ENCODE data around the gene SNX33. TPM values are rescaled to one million over a fixed set of nuclear protein-coding genes. Genes with fewer than 3 reads are reported as not detected.

Gene SNX33
- total RNA-seq, 2 donors from 2014 or later: 18.9 to 23.2 TPM

- H3K9me3 Mint-ChIP-seq: no peaks in the 10 kb centered on the region
- WGBS, 2 experiments (ENCODE audit: insufficient coverage in 1 of 2, insufficient read length in 1 of 2): 87 to 98% methylated on average over 3 to 5 of the region's 5 CpGs
- peaks cover 9% of the 10 kb centered on the region for H3K27me3 ChIP-seq (ENCODE audit: control insufficient read depth, insufficient read depth, low read length, poor library complexity, severe bottlenecking)
Observed at GRCh38 chr15:75641603-75642002, 6.1 kb upstream of the SNX33 start.

DNA sequence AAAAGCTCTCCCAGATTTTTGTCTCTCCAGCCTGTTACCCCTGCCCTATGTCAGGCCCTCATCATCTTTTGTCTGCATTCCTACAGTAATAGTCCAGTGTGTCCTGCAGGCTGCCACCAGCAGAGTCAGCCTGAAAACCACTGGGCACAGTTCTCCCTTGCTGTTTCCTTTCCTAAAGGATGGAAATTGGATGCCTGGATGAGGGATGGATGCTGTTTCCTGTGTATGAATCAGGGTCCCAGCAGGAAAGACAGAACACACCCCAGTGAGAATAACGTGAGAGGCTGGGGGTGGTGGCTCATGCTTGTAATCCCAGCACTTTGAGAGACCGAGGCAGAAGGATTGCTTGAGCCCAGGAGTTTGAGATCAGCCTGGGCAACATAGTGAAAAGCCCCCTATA is 3.3 kb upstream of the SNX33 start:
- 59 to 74% methylated on average over 2 of the region's 2 CpGs for WGBS, 2 experiments (ENCODE audit: insufficient coverage in 1 of 2, insufficient read length in 1 of 2)
- H3K27ac ChIP-seq (ENCODE audit: low read depth, low read length): no peak overlapping the region

More at GRCh38 chr15:75641603-75642002, 6.1 kb upstream of the SNX33 start:
- no peak overlapping the region for H3K27ac ChIP-seq (ENCODE audit: low read depth, low read length)
- Mint-ChIP-seq H3K4me3 (no peak overlapping the region), H3K36me3 (ENCODE audit: low read depth) (no peaks in the 10 kb centered on the region), H3K27ac (no peak overlapping the region), H3K27me3 (ENCODE audit: insufficient read depth) (peaks cover 20% of the 10 kb centered on the region), H3K4me1 (peaks cover 24% of the 10 kb centered on the region)
- TF ChIP-seq, protein P1, sequence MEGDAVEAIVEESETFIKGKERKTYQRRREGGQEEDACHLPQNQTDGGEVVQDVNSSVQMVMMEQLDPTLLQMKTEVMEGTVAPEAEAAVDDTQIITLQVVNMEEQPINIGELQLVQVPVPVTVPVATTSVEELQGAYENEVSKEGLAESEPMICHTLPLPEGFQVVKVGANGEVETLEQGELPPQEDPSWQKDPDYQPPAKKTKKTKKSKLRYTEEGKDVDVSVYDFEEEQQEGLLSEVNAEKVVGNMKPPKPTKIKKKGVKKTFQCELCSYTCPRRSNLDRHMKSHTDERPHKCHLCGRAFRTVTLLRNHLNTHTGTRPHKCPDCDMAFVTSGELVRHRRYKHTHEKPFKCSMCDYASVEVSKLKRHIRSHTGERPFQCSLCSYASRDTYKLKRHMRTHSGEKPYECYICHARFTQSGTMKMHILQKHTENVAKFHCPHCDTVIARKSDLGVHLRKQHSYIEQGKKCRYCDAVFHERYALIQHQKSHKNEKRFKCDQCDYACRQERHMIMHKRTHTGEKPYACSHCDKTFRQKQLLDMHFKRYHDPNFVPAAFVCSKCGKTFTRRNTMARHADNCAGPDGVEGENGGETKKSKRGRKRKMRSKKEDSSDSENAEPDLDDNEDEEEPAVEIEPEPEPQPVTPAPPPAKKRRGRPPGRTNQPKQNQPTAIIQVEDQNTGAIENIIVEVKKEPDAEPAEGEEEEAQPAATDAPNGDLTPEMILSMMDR (conservative IDR thresholded peaks at IDR 0.05): no peak
- peaks cover 5% of the 10 kb centered on the region for H3K4me1 ChIP-seq (ENCODE audit: control insufficient read depth, insufficient read depth, low read length)
- no peak for DNase-seq
- no peaks in the 10 kb centered on the region for H3K36me3 ChIP-seq (ENCODE audit: control insufficient read depth, insufficient read depth, low read length)
- no peak overlapping the region for H3K4me3 ChIP-seq (ENCODE audit: low read length)
- H3K9ac ChIP-seq (ENCODE audit: extremely low read depth, low read length, poor library complexity, severe bottlenecking): no peak overlapping the region
- no peaks in the 10 kb centered on the region for H3K9me3 ChIP-seq (ENCODE audit: control insufficient read depth, low read length)

DNA sequence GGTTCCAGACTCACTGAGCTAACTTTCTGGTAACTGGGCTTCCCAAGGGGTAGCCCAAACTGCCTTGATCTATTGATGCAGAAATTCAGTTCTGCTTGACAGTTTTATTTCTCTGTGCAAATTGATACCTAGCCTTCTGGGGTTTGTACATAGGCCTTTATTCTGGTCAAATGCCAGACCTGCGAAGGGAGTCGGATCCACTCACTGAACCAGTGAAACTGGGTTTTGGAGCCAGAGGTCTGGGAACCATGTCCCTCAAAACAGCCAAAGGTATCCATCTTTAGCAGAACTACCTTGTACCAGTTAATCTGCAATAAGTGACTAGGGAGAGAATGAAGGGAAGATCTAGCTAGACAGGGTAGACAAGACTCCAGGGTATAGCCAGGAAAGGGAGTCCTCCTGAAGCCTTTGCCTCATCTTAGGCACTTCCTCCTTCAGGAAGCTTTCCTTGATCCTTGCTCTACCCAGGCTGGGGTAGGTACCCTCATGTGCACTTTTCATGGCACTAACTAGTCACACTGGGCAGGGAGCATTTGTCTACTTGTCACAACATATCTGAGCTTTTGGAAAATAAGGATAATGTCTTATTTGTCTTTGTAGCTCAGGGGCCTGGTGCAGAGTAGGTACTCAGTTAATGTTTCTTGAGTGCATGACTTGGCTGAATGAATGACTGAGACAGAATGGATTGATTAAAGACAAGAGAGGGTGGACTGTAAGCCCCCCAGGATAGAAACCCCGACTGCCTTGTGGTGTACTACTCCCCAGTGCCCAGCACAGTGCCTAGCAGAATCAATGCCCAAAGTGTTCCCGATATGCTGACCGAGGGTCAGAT is 1.4 kb upstream of the SNX33 start:
- WGBS, 2 experiments (ENCODE audit: insufficient coverage in 1 of 2, insufficient read length in 1 of 2): 60 to 65% methylated on average over 5 of the region's 5 CpGs

More for the DNA sequence above, 3.3 kb upstream of the SNX33 start:
- Mint-ChIP-seq H3K27ac (no peak overlapping the region), H3K36me3 (ENCODE audit: low read depth) (peaks cover 4% of the 10 kb centered on the region), H3K4me1 (peaks cover 20% of the 10 kb centered on the region), H3K9me3 (no peaks in the 10 kb centered on the region), H3K4me3 (no peak overlapping the region), H3K27me3 (ENCODE audit: insufficient read depth) (peaks cover 23% of the 10 kb centered on the region)
- Histone ChIP-seq H3K36me3 (ENCODE audit: control insufficient read depth, insufficient read depth, low read length) (no peaks in the 10 kb centered on the region), H3K27me3 (ENCODE audit: control insufficient read depth, insufficient read depth, low read length, poor library complexity, severe bottlenecking) (peaks cover 9% of the 10 kb centered on the region), H3K4me1 (ENCODE audit: control insufficient read depth, insufficient read depth, low read length) (no peaks in the 10 kb centered on the region), H3K9me3 (ENCODE audit: control insufficient read depth, low read length) (no peaks in the 10 kb centered on the region), H3K9ac (ENCODE audit: extremely low read depth, low read length, poor library complexity, severe bottlenecking) (no peak overlapping the region), H3K4me3 (ENCODE audit: low read length) (no peak overlapping the region)
- no peak for DNase-seq
- TF ChIP-seq, protein P1 (conservative IDR thresholded peaks at IDR 0.05): no peak

More for the DNA sequence above, 1.4 kb upstream of the SNX33 start:
- Histone ChIP-seq H3K36me3 (ENCODE audit: control insufficient read depth, insufficient read depth, low read length) (peaks cover 18% of the 10 kb centered on the region), H3K27me3 (ENCODE audit: control insufficient read depth, insufficient read depth, low read length, poor library complexity, severe bottlenecking) (peaks cover 9% of the 10 kb centered on the region), H3K4me3 (ENCODE audit: low read length) (peak overlapping the region; percentile 88), H3K4me1 (ENCODE audit: control insufficient read depth, insufficient read depth, low read length) (peaks cover 6% of the 10 kb centered on the region), H3K9me3 (ENCODE audit: control insufficient read depth, low read length) (no peaks in the 10 kb centered on the region), H3K27ac (ENCODE audit: low read depth, low read length) (no peak overlapping the region), H3K9ac (ENCODE audit: extremely low read depth, low read length, poor library complexity, severe bottlenecking) (no peak overlapping the region)
- H3K9me3 Mint-ChIP-seq: no peaks in the 10 kb centered on the region
- H3K36me3 Mint-ChIP-seq (ENCODE audit: low read depth): peaks cover 19% of the 10 kb centered on the region
- H3K27me3 Mint-ChIP-seq (ENCODE audit: insufficient read depth): peaks cover 23% of the 10 kb centered on the region
- TF ChIP-seq, protein P1 (conservative IDR thresholded peaks at IDR 0.05): no peak
- H3K4me3 Mint-ChIP-seq: peak overlapping the region; percentile 86
- peak overlapping the region; percentile 84 for H3K27ac Mint-ChIP-seq
- H3K4me1 Mint-ChIP-seq: peaks cover 35% of the 10 kb centered on the region
- no peak for DNase-seq

Data from endodermal cell (in vitro differentiated cells).